DOHH2 (cell line): Measurements from ENCODE around the gene CARS2.

Experiments
- H3F3A ChIP-seq: fragments of 200-600 bp; sonication (generic), shearing (Covaris generic); 2 replicates; pipeline ENCODE4 v1.6.0; 2016; ENCODE audit warnings: antibody characterized with exemption, mild to moderate bottlenecking; ENCODE audit not compliant: control insufficient read depth, insufficient read depth
- H3K27ac ChIP-seq: fragments of 200-600 bp; sonication (generic); 2 replicates; pipeline ENCODE4 v1.5.1; 2014; ENCODE audit warnings: low read depth, mild to moderate bottlenecking, low read length, moderate library complexity
- H3K27me3 ChIP-seq: fragments of 200-600 bp; sonication (generic); 2 replicates; pipeline ENCODE4 v1.6.1; 2014; ENCODE audit warnings: mild to moderate bottlenecking, low read length, mixed read lengths; ENCODE audit not compliant: control insufficient read depth
- H3K36me3 ChIP-seq: fragments of 200-600 bp; sonication (generic); 2 replicates; pipeline ENCODE4 v1.6.1; 2014; ENCODE audit warnings: mild to moderate bottlenecking, low read length, moderate library complexity, mixed read lengths; ENCODE audit not compliant: control insufficient read depth
- H3K4me1 ChIP-seq: fragments of 200-600 bp; sonication (generic); 2 replicates; pipeline ENCODE4 v1.6.1; 2014; ENCODE audit warnings: mild to moderate bottlenecking, low read length, mixed read lengths; ENCODE audit not compliant: control insufficient read depth
- H3K4me2 ChIP-seq: fragments of 200-600 bp; sonication (generic); 2 replicates; pipeline ENCODE4 v1.6.0; 2014; ENCODE audit warnings: mild to moderate bottlenecking, low read length, moderate library complexity
- H3K4me3 ChIP-seq: fragments of 200-600 bp; sonication (generic); 2 replicates; pipeline ENCODE4 v1.5.1; 2014; ENCODE audit warnings: mild to moderate bottlenecking, low read length, mixed read lengths
- H3K79me2 ChIP-seq: fragments of 200-600 bp; sonication (generic); 2 replicates; pipeline ENCODE4 v1.6.1; 2014; ENCODE audit warnings: mild to moderate bottlenecking, low read length, mixed read lengths; ENCODE audit not compliant: control insufficient read depth
- H3K9me2 ChIP-seq: fragments of 200-600 bp; sonication (generic); replicated peaks from 2 replicates; pipeline ENCODE4 v1.6.1; 2014; ENCODE audit warnings: mild to moderate bottlenecking, low read length, mixed read lengths; ENCODE audit not compliant: control insufficient read depth
- H3K9me3 ChIP-seq: fragments of 200-600 bp; sonication (generic); 2 replicates; pipeline ENCODE4 v1.6.1; 2014; ENCODE audit warnings: antibody characterized with exemption, low read length, mixed read lengths; ENCODE audit not compliant: control insufficient read depth, insufficient read depth
- H4K20me1 ChIP-seq: fragments of 200-600 bp; sonication (generic); 2 replicates; pipeline ENCODE4 v1.6.0; 2014; ENCODE audit warnings: low read depth, mild to moderate bottlenecking, antibody characterized with exemption, low read length, moderate library complexity; ENCODE audit not compliant: control insufficient read depth, insufficient read depth
- EZH2phosphoT487 ChIP-seq: fragments of 200-600 bp; sonication (generic); IDR thresholded peaks from 2 replicates; pipeline ENCODE4 v1.6.1; 2017; ENCODE audit warnings: borderline replicate concordance, mild to moderate bottlenecking, antibody characterized with exemption, low read length, moderate library complexity, mixed read lengths
- TF ChIP-seq, protein P1 (sequence below): fragments of 200-600 bp; sonication (generic); IDR thresholded peaks from one replicate; pipeline ENCODE4 v1.5.1; 2014; ENCODE audit warnings: antibody characterized with exemption, mild to moderate bottlenecking, low read depth, low read length; ENCODE audit not compliant: poor library complexity, severe bottlenecking

CARS2 gene

DNA sequence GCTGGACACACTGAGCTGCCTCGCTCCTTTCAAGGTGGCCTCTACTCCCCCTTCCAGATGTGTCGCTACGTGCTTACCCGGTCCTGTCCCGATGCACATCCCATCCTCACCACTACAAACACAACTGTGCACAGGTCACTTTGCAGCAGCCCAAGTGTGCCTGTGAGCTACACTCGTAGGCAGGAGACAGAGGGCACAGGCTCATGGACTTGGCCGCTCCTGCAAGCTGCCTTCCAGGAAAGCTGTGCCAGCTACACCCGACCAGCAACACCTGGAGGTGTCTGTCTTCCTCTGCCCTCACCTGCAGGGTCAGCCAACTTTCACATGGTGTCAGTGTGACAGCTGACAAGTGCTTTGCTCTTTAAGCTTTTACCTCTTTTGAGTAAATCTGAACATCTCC lies 15.4 kb downstream of the CARS2 start:
- peaks cover 43% of the 10 kb centered on the region for H3K36me3 ChIP-seq
- peaks cover 6% of the 10 kb centered on the region; the same call in 1 of the 2 replicates for H3K79me2 ChIP-seq
- H3K4me1 ChIP-seq, result no peaks in the 10 kb centered on the region
- no peaks in the 10 kb centered on the region for H3K9me2 ChIP-seq
- H3K27ac ChIP-seq, result no peak overlapping the region
- H3K9me3 ChIP-seq, result no peaks in the 10 kb centered on the region
- H4K20me1 ChIP-seq, result no peaks in the 10 kb centered on the region
- no peak overlapping the region for H3K4me2 ChIP-seq
- no peaks in the 10 kb centered on the region for H3F3A ChIP-seq
- TF ChIP-seq EZH2phosphoT487, result no peak
- TF ChIP-seq, protein P1, sequence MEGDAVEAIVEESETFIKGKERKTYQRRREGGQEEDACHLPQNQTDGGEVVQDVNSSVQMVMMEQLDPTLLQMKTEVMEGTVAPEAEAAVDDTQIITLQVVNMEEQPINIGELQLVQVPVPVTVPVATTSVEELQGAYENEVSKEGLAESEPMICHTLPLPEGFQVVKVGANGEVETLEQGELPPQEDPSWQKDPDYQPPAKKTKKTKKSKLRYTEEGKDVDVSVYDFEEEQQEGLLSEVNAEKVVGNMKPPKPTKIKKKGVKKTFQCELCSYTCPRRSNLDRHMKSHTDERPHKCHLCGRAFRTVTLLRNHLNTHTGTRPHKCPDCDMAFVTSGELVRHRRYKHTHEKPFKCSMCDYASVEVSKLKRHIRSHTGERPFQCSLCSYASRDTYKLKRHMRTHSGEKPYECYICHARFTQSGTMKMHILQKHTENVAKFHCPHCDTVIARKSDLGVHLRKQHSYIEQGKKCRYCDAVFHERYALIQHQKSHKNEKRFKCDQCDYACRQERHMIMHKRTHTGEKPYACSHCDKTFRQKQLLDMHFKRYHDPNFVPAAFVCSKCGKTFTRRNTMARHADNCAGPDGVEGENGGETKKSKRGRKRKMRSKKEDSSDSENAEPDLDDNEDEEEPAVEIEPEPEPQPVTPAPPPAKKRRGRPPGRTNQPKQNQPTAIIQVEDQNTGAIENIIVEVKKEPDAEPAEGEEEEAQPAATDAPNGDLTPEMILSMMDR, result no peak
- H3K4me3 ChIP-seq, result no peak overlapping the region
- H3K27me3 ChIP-seq, result no peaks in the 10 kb centered on the region

DNA sequence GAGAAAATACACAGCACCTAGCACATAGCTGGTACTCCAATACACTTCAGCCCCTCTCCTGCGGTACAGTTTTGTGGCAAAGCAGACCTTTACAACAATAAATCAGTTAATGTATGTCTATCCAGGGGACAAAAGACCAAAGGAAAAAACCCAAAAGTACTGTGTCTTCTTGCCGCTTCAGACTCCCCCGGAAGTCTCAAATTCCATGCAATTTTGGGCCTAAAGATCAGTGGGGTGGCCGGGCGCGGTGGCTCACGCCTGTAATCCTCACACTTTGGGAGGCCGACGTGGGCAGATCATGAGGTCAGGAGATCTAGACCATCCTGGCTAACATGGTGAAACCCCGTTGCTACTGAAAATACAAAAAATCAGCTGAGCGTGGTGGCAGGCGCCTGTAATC lies 16.2 kb downstream of the CARS2 start:
- no peaks in the 10 kb centered on the region for H3K4me1 ChIP-seq
- H3K9me2 ChIP-seq, result no peaks in the 10 kb centered on the region
- H3K4me2 ChIP-seq, result no peak overlapping the region
- H3K79me2 ChIP-seq, result peaks cover 6% of the 10 kb centered on the region; the same call in 1 of the 2 replicates
- H3K27ac ChIP-seq, result no peak overlapping the region
- H3K9me3 ChIP-seq, result no peaks in the 10 kb centered on the region
- H3K4me3 ChIP-seq, result no peak overlapping the region
- no peaks in the 10 kb centered on the region for H3F3A ChIP-seq
- H3K36me3 ChIP-seq, result peaks cover 40% of the 10 kb centered on the region
- TF ChIP-seq, protein P1, result no peak
- TF ChIP-seq EZH2phosphoT487, result no peak
- H3K27me3 ChIP-seq, result no peaks in the 10 kb centered on the region
- H4K20me1 ChIP-seq, result no peaks in the 10 kb centered on the region

DNA sequence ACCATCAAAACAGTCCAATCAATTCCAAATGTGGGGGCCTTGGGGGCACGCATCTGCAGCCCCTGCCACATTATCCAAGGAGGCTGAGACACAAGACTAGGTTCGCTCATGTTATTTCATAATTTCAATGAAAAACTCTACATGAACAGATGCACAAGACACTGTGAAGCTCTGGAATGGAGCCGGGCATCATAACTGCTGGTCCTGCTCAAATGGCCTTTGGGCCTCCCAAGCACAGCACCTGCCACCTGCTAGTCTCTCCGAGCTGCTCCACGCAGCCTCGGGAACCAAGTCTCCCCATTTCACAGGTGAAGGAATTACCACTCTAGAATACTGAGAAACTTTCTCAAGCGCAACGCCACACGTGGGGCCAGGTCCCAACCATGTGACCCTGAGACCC lies 16.9 kb downstream of the CARS2 start:
- no peak overlapping the region for H3K4me3 ChIP-seq
- H3K36me3 ChIP-seq, result peaks cover 46% of the 10 kb centered on the region
- no peaks in the 10 kb centered on the region for H3F3A ChIP-seq
- no peak for TF ChIP-seq EZH2phosphoT487
- TF ChIP-seq, protein P1, result no peak
- peaks cover 6% of the 10 kb centered on the region; the same call in 1 of the 2 replicates for H3K79me2 ChIP-seq
- no peaks in the 10 kb centered on the region for H4K20me1 ChIP-seq
- H3K9me2 ChIP-seq, result no peaks in the 10 kb centered on the region
- H3K27me3 ChIP-seq, result no peaks in the 10 kb centered on the region
- no peaks in the 10 kb centered on the region for H3K4me1 ChIP-seq
- no peak overlapping the region for H3K27ac ChIP-seq
- no peaks in the 10 kb centered on the region for H3K9me3 ChIP-seq
- no peak overlapping the region for H3K4me2 ChIP-seq

DNA sequence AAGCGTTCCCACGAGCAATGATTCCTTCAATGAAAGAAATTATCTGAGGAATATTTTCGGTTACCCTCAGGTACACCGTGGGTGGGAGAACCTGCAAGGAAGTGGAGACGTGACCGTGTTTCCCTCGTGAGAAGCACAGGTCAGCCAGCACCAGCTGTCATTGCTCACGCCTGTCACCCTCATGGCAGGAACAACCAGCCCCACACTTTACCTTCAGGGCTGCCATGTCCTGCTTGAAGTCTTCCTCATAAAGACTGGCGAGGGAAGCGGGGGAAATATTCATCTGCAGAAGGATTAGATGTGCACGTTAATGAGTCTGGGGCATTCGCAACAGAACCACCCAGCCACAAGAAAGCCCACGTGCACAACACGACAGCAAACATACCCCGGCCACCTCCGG lies 18.2 kb downstream of the CARS2 start:
- Histone ChIP-seq H3F3A (0 out of 2 replicates have a peak, but pooled peaks cover 2% of the 10 kb centered on the region), H3K9me2 (no peaks in the 10 kb centered on the region), H3K27me3 (no peaks in the 10 kb centered on the region), H3K4me2 (no peak overlapping the region), H3K4me3 (no peak overlapping the region), H3K27ac (no peak overlapping the region), H3K36me3 (peaks cover 56% of the 10 kb centered on the region), H4K20me1 (no peaks in the 10 kb centered on the region), H3K9me3 (no peaks in the 10 kb centered on the region), H3K4me1 (no peaks in the 10 kb centered on the region), H3K79me2 (peaks cover 6% of the 10 kb centered on the region; the same call in 1 of the 2 replicates)
- TF ChIP-seq EZH2phosphoT487, result no peak
- TF ChIP-seq, protein P1, result no peak
